Measurements from ENCODE around the gene IRAK1BP1. TPM values are rescaled to one million over a fixed set of nuclear protein-coding genes. Genes with fewer than 3 reads are reported as not detected.

The IRAK1BP1 gene
- total and polyA plus RNA-seq, 2 donors (not counting 1 experiment from before 2014, with no cell fraction given) = 2.3 to 3.0 TPM

GRCh38 chr6:78948785-78949184, 81.4 kb downstream of the IRAK1BP1 start:
- WGBS (ENCODE audit: insufficient coverage) = 100% methylated on average over 1 of the region's 3 CpGs
- no peak overlapping the region for H3K4me2 ChIP-seq (replicated peaks; ENCODE audit: low read depth, low read length, poor library complexity, severe bottlenecking)
- CTCF ChIA-PET = no interaction called here
- Mint-ChIP-seq H3K27ac (no peak overlapping the region), H3K9me3 (ENCODE audit: insufficient read depth) (peaks cover 12% of the 10 kb centered on the region), H3K4me1 (no peaks in the 10 kb centered on the region), H3K27me3 (no peaks in the 10 kb centered on the region), H3K4me3 (no peak overlapping the region)
- TF ChIP-seq CTCF (IDR thresholded peaks at IDR 0.05) = no peak
- no peak for TF ChIP-seq EZH2 (IDR thresholded peaks at IDR 0.05; ENCODE audit: borderline replicate concordance, insufficient read depth, low read depth, low read length, poor library complexity, severe bottlenecking)
- no peaks in the 10 kb centered on the region for H3K79me2 ChIP-seq (ENCODE audit: control insufficient read depth, insufficient read depth, low read length)
- no peaks in the 10 kb centered on the region for H4K20me1 ChIP-seq (ENCODE audit: control insufficient read depth, insufficient read depth, low read length, poor library complexity, severe bottlenecking)
- ATAC-seq (ENCODE audit: low read depth) (no peak), DNase-seq (no peak)
- no peak overlapping the region for H3K27ac ChIP-seq (ENCODE audit: low read length in 2 of 2)
- H3K4me3 ChIP-seq (ENCODE audit: control extremely low read depth in 1 of 5, extremely low read depth in 1 of 5, insufficient read depth in 1 of 5, low read depth in 2 of 5, low read length in 4 of 5) = no peak overlapping the region
- H2AFZ ChIP-seq (ENCODE audit: insufficient read depth, low read depth, low read length, poor library complexity, severe bottlenecking) = no peak overlapping the region
- no peak overlapping the region for H3K9ac ChIP-seq (ENCODE audit: low read length)
- POLR2A ChIA-PET = no interaction called here
- H3K27me3 ChIP-seq (replicated peaks in 1 of 4; ENCODE audit: control extremely low read depth in 1 of 4, control insufficient read depth in 3 of 4, insufficient read depth in 4 of 4, low read length in 3 of 4) = no peaks in the 10 kb centered on the region
- peaks cover 4 to 90% of the 10 kb centered on the region in 2 experiments for H3K36me3 ChIP-seq (replicated peaks in 1 of 2; ENCODE audit: control extremely low read depth in 1 of 2, control insufficient read depth in 1 of 2, extremely low read depth in 1 of 2, insufficient read depth in 2 of 2, low read length in 1 of 2)
- H3K9me3 ChIP-seq (ENCODE audit: control extremely low read depth in 1 of 3, control insufficient read depth in 2 of 3, insufficient read depth in 1 of 3, low read length in 2 of 3) = peaks cover 1 to 10% (median 9%) of the 10 kb centered on the region in 3 donors
- intact Hi-C loops (cut with micrococcal nuclease) = no loop called here
- no peaks in the 10 kb centered on the region for H3K4me1 ChIP-seq (ENCODE audit: control insufficient read depth in 2 of 2, insufficient read depth in 2 of 2, low read length in 2 of 2)

GRCh38 chr6:78952362-78952761, 85.0 kb downstream of the IRAK1BP1 start:
- no peak for ATAC-seq (ENCODE audit: low read depth)
- WGBS (ENCODE audit: insufficient coverage) = no CpG with 5 or more reads among the region's 1 CpG
- intact Hi-C loops (cut with micrococcal nuclease) = no loop called here
- no peaks in the 10 kb centered on the region for H3K4me1 ChIP-seq (ENCODE audit: control insufficient read depth in 2 of 2, insufficient read depth in 2 of 2, low read length in 2 of 2)
- no peak for DNase-seq
- H3K36me3 ChIP-seq (replicated peaks in 1 of 2; ENCODE audit: control extremely low read depth in 1 of 2, control insufficient read depth in 1 of 2, extremely low read depth in 1 of 2, insufficient read depth in 2 of 2, low read length in 1 of 2) = peaks cover 15 to 87% of the 10 kb centered on the region in 2 experiments
- no peaks in the 10 kb centered on the region for H3K27me3 ChIP-seq (replicated peaks in 1 of 4; ENCODE audit: control extremely low read depth in 1 of 4, control insufficient read depth in 3 of 4, insufficient read depth in 4 of 4, low read length in 3 of 4)
- no peaks in the 10 kb centered on the region for H4K20me1 ChIP-seq (ENCODE audit: control insufficient read depth, insufficient read depth, low read length, poor library complexity, severe bottlenecking)
- H3K4me1 Mint-ChIP-seq = no peaks in the 10 kb centered on the region
- no peak overlapping the region for H3K4me3 ChIP-seq (ENCODE audit: control extremely low read depth in 1 of 5, extremely low read depth in 1 of 5, insufficient read depth in 1 of 5, low read depth in 2 of 5, low read length in 4 of 5)
- no peak overlapping the region for H3K4me3 Mint-ChIP-seq
- ChIA-PET CTCF (no interaction called here), POLR2A (interaction anchor here (0.7 kb wide), 1 partner anchor 63 kb away, joined by 4 read pairs; no protein-coding TSS in a partner anchor)
- no peak overlapping the region for H2AFZ ChIP-seq (ENCODE audit: insufficient read depth, low read depth, low read length, poor library complexity, severe bottlenecking)
- TF ChIP-seq EZH2 (IDR thresholded peaks at IDR 0.05; ENCODE audit: borderline replicate concordance, insufficient read depth, low read depth, low read length, poor library complexity, severe bottlenecking) (no peak), CTCF (IDR thresholded peaks at IDR 0.05) (no peak)
- no peaks in the 10 kb centered on the region for H3K79me2 ChIP-seq (ENCODE audit: control insufficient read depth, insufficient read depth, low read length)
- H3K4me2 ChIP-seq (replicated peaks; ENCODE audit: low read depth, low read length, poor library complexity, severe bottlenecking) = no peak overlapping the region
- H3K9ac ChIP-seq (ENCODE audit: low read length) = no peak overlapping the region
- H3K27me3 Mint-ChIP-seq = no peaks in the 10 kb centered on the region
- H3K27ac ChIP-seq (ENCODE audit: low read length in 2 of 2) = no peak overlapping the region
- no peak overlapping the region for H3K27ac Mint-ChIP-seq
- peaks cover 1 to 10% (median 9%) of the 10 kb centered on the region in 3 donors for H3K9me3 ChIP-seq (ENCODE audit: control extremely low read depth in 1 of 3, control insufficient read depth in 2 of 3, insufficient read depth in 1 of 3, low read length in 2 of 3)
- peaks cover 12% of the 10 kb centered on the region for H3K9me3 Mint-ChIP-seq (ENCODE audit: insufficient read depth)

Other genes starting within 250 kb of the IRAK1BP1 start
- 52.7 and 53.3 TPM in 2 replicates for gene PHIP, start 210.7 kb downstream of the IRAK1BP1 start, total RNA-seq
- 7.4 and 11.8 TPM in 2 replicates for gene PHIP, start 210.7 kb downstream of the IRAK1BP1 start, polyA plus RNA-seq